Measurements from ENCODE around the gene MRPL50.

The MRPL50 gene

GRCh38 chr9:101418518-101419430 lies 20.4 kb upstream of the MRPL50 start:
- TF ChIP-seq TAF1 (IDR thresholded peaks at IDR 0.05; ENCODE audit: low read depth) (no peak), CREB1 (IDR thresholded peaks at IDR 0.05; ENCODE audit: low read depth) (no peak), NFIC (IDR thresholded peaks at IDR 0.05) (no peak), RAD21 (IDR thresholded peaks at IDR 0.05; ENCODE audit: low read depth) (no peak), FOXM1 (IDR thresholded peaks at IDR 0.05; ENCODE audit: borderline replicate concordance, low read depth) (no peak), USF1 (IDR thresholded peaks at IDR 0.05) (no peak), CEBPB (IDR thresholded peaks at IDR 0.05) (no peak), YY1 (IDR thresholded peaks at IDR 0.05; ENCODE audit: low read depth) (no peak), ZBTB7A (IDR thresholded peaks at IDR 0.05; ENCODE audit: low read depth) (no peak)

- TF ChIP-seq ZBTB7A (IDR thresholded peaks at IDR 0.05; ENCODE audit: low read depth) (no peak), TAF1 (IDR thresholded peaks at IDR 0.05; ENCODE audit: low read depth) (no peak), CREB1 (IDR thresholded peaks at IDR 0.05; ENCODE audit: low read depth) (no peak)
Observed at GRCh38 chr9:101417977-101418376, 19.6 kb upstream of the MRPL50 start.

- TF ChIP-seq CREB1 (IDR thresholded peaks at IDR 0.05; ENCODE audit: low read depth), result no peak
- TF ChIP-seq EGR1 (IDR thresholded peaks at IDR 0.05), result no peak
- no peak for TF ChIP-seq FOXM1 (IDR thresholded peaks at IDR 0.05; ENCODE audit: borderline replicate concordance, low read depth)
- no peak for TF ChIP-seq TCF12 (IDR thresholded peaks at IDR 0.05; ENCODE audit: low read depth)
- TF ChIP-seq EP300 (IDR thresholded peaks at IDR 0.05; ENCODE audit: borderline replicate concordance), result no peak
- no peak for TF ChIP-seq NFIC (IDR thresholded peaks at IDR 0.05)
- no peak for TF ChIP-seq USF1 (IDR thresholded peaks at IDR 0.05)
- TF ChIP-seq TEAD4 (IDR thresholded peaks at IDR 0.05), result no peak
- no peak for TF ChIP-seq CEBPB (IDR thresholded peaks at IDR 0.05)
- TF ChIP-seq MAX (IDR thresholded peaks at IDR 0.05), result no peak
- TF ChIP-seq REST (IDR thresholded peaks at IDR 0.05; ENCODE audit: low read depth), result no peak
Observed at GRCh38 chr9:101417389-101417788, 19.0 kb upstream of the MRPL50 start.

GRCh38 chr9:101415578-101415977 lies 17.2 kb upstream of the MRPL50 start:
- no peak for TF ChIP-seq EP300 (IDR thresholded peaks at IDR 0.05; ENCODE audit: borderline replicate concordance)
- TF ChIP-seq YY1 (IDR thresholded peaks at IDR 0.05; ENCODE audit: low read depth), result no peak
- no peak for TF ChIP-seq MAX (IDR thresholded peaks at IDR 0.05)
- no peak for TF ChIP-seq TAF1 (IDR thresholded peaks at IDR 0.05; ENCODE audit: low read depth)
- TF ChIP-seq RAD21 (IDR thresholded peaks at IDR 0.05; ENCODE audit: low read depth), result no peak

- TF ChIP-seq RAD21 (IDR thresholded peaks at IDR 0.05; ENCODE audit: low read depth) (no peak), MAX (IDR thresholded peaks at IDR 0.05) (no peak), TAF1 (IDR thresholded peaks at IDR 0.05; ENCODE audit: low read depth) (no peak), YY1 (IDR thresholded peaks at IDR 0.05; ENCODE audit: low read depth) (no peak), FOXM1 (IDR thresholded peaks at IDR 0.05; ENCODE audit: borderline replicate concordance, low read depth) (no peak), ZBTB7A (IDR thresholded peaks at IDR 0.05; ENCODE audit: low read depth) (no peak), REST (IDR thresholded peaks at IDR 0.05; ENCODE audit: low read depth) (no peak), EP300 (IDR thresholded peaks at IDR 0.05; ENCODE audit: borderline replicate concordance) (no peak), TEAD4 (IDR thresholded peaks at IDR 0.05) (no peak), USF1 (IDR thresholded peaks at IDR 0.05) (no peak), TCF12 (IDR thresholded peaks at IDR 0.05; ENCODE audit: low read depth) (no peak), CEBPB (IDR thresholded peaks at IDR 0.05) (no peak), CREB1 (IDR thresholded peaks at IDR 0.05; ENCODE audit: low read depth) (no peak)
Observed at GRCh38 chr9:101414839-101415238, 16.4 kb upstream of the MRPL50 start.
